Measurements from ENCODE around the gene ANO2. TPM values are rescaled to one million over a fixed set of nuclear protein-coding genes. Genes with fewer than 3 reads are reported as not detected.

Gene ANO2
- total RNA-seq, 1 donor from 2014 or later = 32.4 TPM

- no peak for DNase-seq (ENCODE audit: extremely low read depth, low read depth, low spot score)
Observed at GRCh38 chr12:5964913-5965900, 20.1 kb upstream of the ANO2 start.

DNA sequence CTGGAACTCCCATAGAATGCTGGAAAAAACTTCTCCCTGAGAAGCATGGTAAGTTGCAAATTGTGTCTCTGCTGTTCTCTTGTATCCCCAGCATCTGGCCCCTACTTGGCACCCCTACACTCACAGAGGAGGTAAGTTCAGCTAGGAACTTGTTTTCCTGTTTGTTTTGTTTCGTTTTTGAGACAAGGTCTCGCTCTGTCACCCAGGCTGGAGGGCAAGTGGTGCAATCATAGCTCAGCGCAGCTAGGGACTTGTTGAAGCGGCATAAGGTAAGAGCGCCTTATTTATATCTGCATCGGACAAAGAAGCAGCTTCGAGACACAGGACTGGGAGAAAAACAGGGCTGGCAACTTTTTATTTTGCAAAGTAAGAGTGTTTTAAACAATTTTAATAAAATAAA lies 18.5 kb upstream of the ANO2 start:
- DNase-seq (ENCODE audit: extremely low read depth, low read depth, low spot score) = no peak

GRCh38 chr12:5960783-5961182 lies 15.7 kb upstream of the ANO2 start:
- no peak for DNase-seq (ENCODE audit: extremely low read depth, low read depth, low spot score)

DNA sequence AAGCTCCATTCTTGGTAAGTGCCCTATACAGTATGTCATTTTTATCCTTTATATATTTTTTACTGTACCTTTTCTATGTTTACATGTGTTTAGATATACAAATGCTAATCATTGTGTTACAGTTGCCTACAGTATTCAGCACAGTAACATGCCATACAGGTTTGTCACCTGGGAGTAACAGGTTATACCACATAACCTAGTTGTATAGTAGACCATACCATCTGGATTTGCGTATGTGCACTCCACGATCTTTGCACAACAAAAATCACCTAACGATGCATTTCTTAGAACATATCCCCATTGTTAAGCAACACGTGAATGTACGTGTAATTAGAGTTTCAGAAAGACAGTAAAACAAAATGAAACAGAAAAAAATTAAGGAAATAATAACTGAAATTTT lies 11.9 kb upstream of the ANO2 start:
- no peak for DNase-seq (ENCODE audit: extremely low read depth, low read depth, low spot score)

DNA sequence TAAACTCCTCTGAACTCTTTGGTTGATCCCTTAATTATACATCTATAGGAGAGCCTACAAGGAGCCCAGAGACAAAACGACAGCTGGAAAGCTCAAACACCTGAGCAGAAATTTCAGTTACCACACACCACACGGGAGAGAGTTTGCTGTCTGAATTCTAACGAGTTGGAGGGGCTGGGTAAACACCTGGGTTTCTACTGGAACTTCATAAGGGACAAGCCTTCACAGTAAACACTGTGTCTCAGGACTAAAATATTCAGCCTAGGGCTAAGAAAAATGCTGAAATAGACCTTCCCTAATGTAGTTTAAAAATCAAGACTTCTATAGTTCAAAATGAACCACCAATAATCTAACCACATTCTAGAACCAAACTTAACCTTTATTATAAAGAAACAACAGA lies 9.6 kb upstream of the ANO2 start:
- no peak for DNase-seq (ENCODE audit: extremely low read depth, low read depth, low spot score)

DNA sequence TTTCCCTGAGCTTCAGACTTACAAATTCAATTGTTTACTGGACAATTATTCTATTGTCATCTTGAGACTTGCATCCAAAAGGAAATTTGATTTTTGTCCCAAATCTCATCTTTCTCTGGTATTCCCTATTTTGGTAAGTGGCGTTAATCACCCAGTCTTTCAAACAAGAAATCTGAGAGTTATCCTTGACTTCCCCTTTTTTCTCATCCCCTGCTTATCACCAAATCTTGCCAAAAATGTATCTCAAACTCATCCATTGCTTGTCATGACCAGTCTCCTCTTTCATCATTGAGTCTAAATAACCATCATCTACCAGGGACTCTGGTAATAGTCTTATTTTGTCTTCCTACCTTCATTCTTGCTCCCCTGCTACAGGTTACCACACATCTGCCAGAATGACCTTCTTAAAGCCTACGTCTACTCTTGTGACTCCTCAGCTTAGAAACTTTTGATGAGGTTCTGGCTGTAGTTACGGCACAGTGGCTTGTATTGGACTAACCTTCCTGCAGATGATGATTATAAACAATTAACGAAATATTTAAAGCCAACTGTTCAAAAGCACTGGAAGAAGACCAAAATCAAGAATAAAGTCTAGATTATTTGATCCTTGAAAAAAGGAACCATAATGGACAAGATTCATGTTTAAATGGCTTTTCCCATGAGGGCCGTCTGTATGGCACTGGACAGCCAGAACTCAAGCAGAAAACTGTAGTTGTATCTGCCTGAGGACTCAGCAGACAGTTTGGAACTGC lies 9.0 kb upstream of the ANO2 start:
- DNase-seq (ENCODE audit: extremely low read depth, low read depth, low spot score) = no peak

- DNase-seq (ENCODE audit: extremely low read depth, low read depth, low spot score) = no peak
Observed at GRCh38 chr12:5952031-5952430, 7.0 kb upstream of the ANO2 start.

- DNase-seq (ENCODE audit: extremely low read depth, low read depth, low spot score) = no peak
Observed at GRCh38 chr12:5948696-5949095, 3.6 kb upstream of the ANO2 start.

GRCh38 chr12:5947006-5947405 lies 1.9 kb upstream of the ANO2 start:
- no peak for DNase-seq (ENCODE audit: extremely low read depth, low read depth, low spot score)

DNA sequence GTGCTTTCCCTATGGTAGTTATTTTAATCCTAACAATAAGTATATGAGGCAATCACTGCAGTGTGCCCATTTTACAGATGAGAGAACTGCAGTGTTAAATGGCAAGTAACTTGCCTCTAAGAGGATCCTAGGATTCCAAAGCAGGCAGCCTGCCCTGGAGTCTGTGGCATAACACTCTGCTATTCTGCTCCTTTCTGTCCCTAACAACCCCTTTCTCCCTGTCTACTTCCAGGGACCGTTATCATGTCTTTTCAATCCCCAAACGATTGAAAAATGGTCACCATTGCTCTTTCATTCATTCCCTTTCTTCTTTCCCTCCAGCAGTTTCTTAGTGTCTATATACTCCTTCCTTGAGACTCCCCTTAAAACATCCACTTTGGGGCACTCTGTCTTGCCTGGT lies 1.3 kb upstream of the ANO2 start:
- no peak for DNase-seq (ENCODE audit: extremely low read depth, low read depth, low spot score)

DNA sequence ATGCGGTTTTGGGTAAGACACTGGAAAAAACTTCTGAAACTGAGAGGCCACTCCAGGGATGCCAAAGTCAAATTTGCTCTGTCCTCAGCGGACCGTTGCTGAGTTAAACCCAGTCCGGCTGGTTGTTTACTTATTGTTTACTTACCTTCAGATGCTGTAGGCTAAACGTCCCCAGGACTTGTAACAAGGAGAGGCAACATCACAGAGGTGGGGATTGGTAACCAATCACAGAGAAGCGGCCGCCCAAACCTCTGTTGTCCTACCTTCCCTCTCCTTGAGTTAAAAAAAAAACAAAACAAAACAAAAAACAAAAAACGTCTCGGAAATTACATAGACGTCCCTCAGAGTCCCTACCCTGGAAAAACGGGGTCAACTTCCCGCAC lies 380 bp downstream of the ANO2 start:
- DNase-seq (ENCODE audit: extremely low read depth, low read depth, low spot score) = no peak

DNA sequence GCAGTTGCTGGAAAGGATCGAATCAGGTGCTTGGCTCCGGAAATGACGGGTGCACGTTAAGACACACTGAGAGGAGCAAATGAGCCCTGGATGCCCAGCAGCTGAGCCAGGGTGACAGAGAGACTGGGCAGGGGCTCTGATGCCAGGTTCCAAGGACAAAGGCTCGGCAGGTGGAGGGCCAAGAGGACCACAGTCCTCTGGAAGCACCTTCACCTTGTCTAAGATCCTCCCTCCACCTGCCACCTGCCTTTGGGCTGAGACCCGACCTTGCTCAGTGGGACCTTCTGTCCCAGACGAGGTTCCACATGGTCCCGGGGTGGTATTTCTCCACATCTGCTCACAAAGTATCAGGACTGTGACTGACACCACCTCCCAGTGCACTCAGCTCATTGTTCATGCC lies 1.0 kb downstream of the ANO2 start:
- no peak for DNase-seq (ENCODE audit: extremely low read depth, low read depth, low spot score)

DNA sequence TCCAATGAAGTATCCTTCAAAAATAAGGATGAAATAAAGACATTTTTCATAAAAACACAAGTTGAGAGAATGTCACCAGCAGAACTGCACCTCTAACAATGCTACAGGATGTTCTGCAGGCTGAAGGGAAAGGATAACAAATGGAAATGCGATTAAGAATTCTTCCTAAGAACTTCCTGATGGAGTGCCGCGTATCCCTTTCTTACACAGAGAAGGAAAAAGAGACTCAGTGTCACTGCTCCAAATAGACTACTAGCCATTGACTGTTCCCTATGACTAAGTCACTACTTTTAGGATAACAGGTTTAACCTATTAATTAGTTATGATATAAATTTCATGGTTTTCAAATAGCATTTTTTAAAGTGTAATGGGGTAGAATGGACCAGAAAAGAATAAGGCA lies 3.2 kb downstream of the ANO2 start:
- DNase-seq (ENCODE audit: extremely low read depth, low read depth, low spot score) = no peak

GRCh38 chr12:5927732-5928516 lies 17.1 kb downstream of the ANO2 start:
- DNase-seq (ENCODE audit: extremely low read depth, low read depth, low spot score) = no peak

DNA sequence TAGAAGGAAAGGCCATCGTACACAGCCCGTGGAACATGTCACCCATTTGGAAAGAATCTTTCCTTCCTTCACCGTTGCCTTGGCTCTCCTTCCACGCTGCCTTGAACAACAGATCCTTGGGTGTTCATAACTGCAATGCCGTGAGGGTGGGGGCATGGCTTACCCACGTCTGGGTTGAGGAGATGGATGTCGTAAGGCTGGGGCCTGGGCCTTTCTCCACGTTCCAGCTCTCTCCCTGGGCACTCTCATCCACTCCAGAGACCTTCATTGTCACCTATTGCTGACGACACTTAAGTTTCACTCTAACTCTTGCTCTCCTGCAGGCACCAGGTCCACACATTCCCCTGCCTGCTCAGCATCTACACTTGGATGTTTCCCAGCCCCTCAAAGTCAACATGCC lies 19.4 kb downstream of the ANO2 start:
- DNase-seq (ENCODE audit: extremely low read depth, low read depth, low spot score) = no peak

DNA sequence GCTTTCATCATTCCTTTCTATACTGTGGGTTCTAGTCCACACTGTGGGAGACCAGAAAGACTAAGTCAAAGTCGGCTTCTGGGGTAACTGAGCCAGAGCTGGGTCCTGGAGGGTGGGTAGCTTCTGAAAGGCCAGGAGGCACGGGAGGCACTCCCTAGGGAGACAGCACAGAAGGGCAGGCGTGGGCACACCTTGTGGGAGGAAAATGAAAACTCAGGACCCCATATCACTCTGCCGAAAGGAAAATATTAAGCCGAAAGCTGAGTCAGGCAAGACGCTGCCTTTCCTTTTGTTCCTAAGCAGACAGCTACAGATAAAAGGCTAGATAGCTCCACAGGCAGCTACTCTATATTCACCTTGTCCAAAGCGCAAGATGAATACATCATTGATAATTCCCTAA lies 20.7 kb downstream of the ANO2 start:
- no peak for DNase-seq (ENCODE audit: extremely low read depth, low read depth, low spot score)

- DNase-seq (ENCODE audit: extremely low read depth, low read depth, low spot score) = no peak
Observed at GRCh38 chr12:5923751-5924150, 21.3 kb downstream of the ANO2 start.

DNA sequence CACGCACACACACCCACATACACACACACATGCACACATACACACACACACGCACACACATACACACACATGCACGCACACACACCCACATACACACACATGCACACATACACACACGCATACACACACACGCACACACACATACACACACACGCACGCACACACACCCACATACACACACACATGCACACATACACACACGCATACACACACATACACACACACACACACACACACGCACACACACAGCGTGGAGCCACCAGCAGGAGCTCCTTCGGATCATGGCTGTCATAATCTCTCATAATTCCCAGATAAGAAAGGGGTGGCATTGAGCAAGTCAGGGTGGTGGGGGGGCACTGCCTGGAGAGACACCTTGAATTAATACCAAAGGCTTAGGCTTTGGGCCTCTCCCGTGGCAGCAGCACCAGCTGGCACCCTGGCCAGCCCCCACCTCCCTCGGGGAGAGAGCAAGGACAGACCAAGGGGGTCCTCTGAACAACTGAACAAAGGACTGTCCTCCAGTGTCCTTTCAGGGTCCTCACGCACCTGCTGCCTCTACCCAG lies 21.9 kb downstream of the ANO2 start:
- DNase-seq (ENCODE audit: extremely low read depth, low read depth, low spot score) = no peak

DNA sequence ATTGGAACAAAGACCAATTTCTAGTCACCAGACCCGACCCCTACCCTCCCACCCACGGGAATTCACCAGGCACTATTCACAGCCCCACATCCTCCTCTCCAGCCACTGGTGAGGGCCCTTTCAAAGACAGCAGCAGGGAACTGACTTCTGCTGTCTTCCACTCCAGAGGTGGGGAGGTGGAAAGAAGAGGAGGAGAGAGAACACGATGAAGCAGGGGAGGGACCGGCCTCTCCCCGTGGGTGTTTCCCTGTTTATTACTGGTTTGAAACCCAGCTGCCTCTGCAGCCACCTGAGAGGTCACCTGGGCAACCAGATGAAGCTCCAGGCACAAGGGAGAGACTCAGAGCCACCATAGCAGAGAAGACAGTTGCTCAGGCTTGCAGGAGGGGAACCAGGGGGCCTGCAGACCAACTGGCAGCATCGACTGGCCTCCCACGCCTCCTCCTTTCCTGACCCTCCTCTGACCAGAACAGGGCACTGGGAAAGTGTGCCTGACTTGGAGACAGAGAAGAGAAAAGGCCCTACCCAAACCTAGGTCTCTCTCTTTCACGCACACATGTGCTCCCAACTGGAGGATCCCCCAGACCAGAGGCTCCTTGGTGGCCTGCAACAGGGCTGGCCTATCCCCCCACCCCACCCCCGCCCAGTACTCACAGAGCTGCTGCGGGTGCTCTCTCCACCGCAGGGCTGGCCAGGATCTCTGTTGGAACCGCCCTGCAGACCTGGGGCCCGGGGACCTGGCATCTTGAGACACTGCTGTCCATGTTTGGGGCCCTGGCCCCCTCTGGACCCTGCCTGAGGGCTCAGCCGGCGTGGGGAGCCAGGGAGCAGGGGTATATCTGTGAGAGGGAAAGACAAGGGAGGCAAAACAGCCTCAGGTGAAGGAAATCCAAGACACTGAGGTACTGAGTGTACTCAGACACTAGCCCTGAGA lies 22.8 kb downstream of the ANO2 start:
- DNase-seq (ENCODE audit: extremely low read depth, low read depth, low spot score) = no peak

Measured in glomerular endothelial cell (primary cell).